CD14-positive monocyte (primary cell): Measurements from ENCODE around the gene CALHM2. TPM values are rescaled to one million over a fixed set of nuclear protein-coding genes. Genes with fewer than 3 reads are reported as not detected.

ENCODE experiments used
- DNase-seq, 3 donors: peaks; one replicate each; pipeline ENCODE4 v3.0.0-alpha.2; 2011 to 2022
- H2AFZ ChIP-seq: 2 replicates; pipeline ENCODE4 v1.6.0; 2012; ENCODE audit warnings: mild to moderate bottlenecking, low read depth, low read length, inconsistent platforms; ENCODE audit not compliant: insufficient read depth, poor library complexity, severe bottlenecking
- H3K27ac ChIP-seq, 2 donors: 1 replicate in 1 of 2; 2 replicates in 1 of 2; pipeline ENCODE4 v1.5.1; 2012 to 2013; ENCODE audit warnings: low read length in 2 of 2, control low read depth in 1 of 2, inconsistent platforms in 1 of 2, low read depth in 1 of 2, mild to moderate bottlenecking in 1 of 2
- H3K27me3 ChIP-seq, 2 donors: one replicate each; pipeline versions ENCODE4 v1.6.0 to v1.6.1; 2011 to 2013; ENCODE audit warnings: low read length in 2 of 2; ENCODE audit not compliant: control insufficient read depth in 2 of 2, insufficient read depth in 2 of 2
- H3K36me3 ChIP-seq, 2 donors: replicated peaks in 1 of 2; 1 replicate in 1 of 2; 2 replicates in 1 of 2; pipeline versions ENCODE4 v1.5.1 to v1.6.1; 2012 to 2013; ENCODE audit warnings: low read length in 2 of 2, control low read depth in 1 of 2, inconsistent platforms in 1 of 2, mild to moderate bottlenecking in 1 of 2; ENCODE audit not compliant: insufficient read depth in 2 of 2, control insufficient read depth in 1 of 2
- H3K4me1 ChIP-seq, 2 donors: 1 replicate in 1 of 2; 2 replicates in 1 of 2; pipeline versions ENCODE4 v1.5.1 to v1.6.1; 2012 to 2013; ENCODE audit warnings: low read length in 2 of 2, control low read depth in 1 of 2, inconsistent platforms in 1 of 2, mild to moderate bottlenecking in 1 of 2, moderate library complexity in 1 of 2; ENCODE audit not compliant: insufficient read depth in 2 of 2, control insufficient read depth in 1 of 2
- H3K4me2 ChIP-seq: replicated peaks from 2 replicates; pipeline ENCODE3; 2012; ENCODE audit warnings: low read length, moderate library complexity, mild to moderate bottlenecking; ENCODE audit not compliant: poor library complexity, severe bottlenecking; ENCODE audit errors: extremely low read depth
- H3K4me3 ChIP-seq, 3 experiments: fragments of 200-600 bp in 1 of 3; sonication (generic) in 1 of 3; replicated peaks in 1 of 3; 1 replicate in 2 of 3; 2 replicates in 1 of 3; pipeline ENCODE4 v1.5.1; 2011 to 2013; ENCODE audit warnings: low read length in 3 of 3, mild to moderate bottlenecking in 3 of 3, control low read depth in 2 of 3, low read depth in 2 of 3, inconsistent platforms in 1 of 3, moderate library complexity in 1 of 3
- H3K79me2 ChIP-seq: 2 replicates; pipeline ENCODE4 v1.6.0; 2012; ENCODE audit warnings: mild to moderate bottlenecking, control low read depth, inconsistent platforms, low read length, moderate library complexity; ENCODE audit not compliant: insufficient read depth
- H3K9ac ChIP-seq: 2 replicates; pipeline ENCODE4 v1.6.0; 2017; ENCODE audit warnings: low read length, mild to moderate bottlenecking; ENCODE audit not compliant: insufficient read depth, poor library complexity, severe bottlenecking
- H3K9me3 ChIP-seq, 2 donors: replicated peaks in 1 of 2; 1 replicate in 1 of 2; 2 replicates in 1 of 2; pipeline versions ENCODE4 v1.5.1 to v1.6.1; 2012 to 2013; ENCODE audit warnings: low read length in 2 of 2, control low read depth in 1 of 2; ENCODE audit not compliant: control insufficient read depth in 1 of 2, insufficient read depth in 1 of 2
- H4K20me1 ChIP-seq: 2 replicates; pipeline ENCODE4 v1.6.0; 2012; ENCODE audit warnings: mild to moderate bottlenecking, low read length, control low read depth, moderate library complexity; ENCODE audit not compliant: insufficient read depth
- H3K27ac Mint-ChIP-seq, 7 donors: one replicate each; pipeline ENCODE4 v1.8.0; 2020; ENCODE audit warnings: mild to moderate bottlenecking in 7 of 7, mixed read lengths in 7 of 7, moderate library complexity in 6 of 7, inconsistent platforms in 2 of 7
- H3K27me3 Mint-ChIP-seq, 3 donors: one replicate each; pipeline ENCODE4 v1.8.0; 2021 to 2022; ENCODE audit warnings: low read depth in 3 of 3, mild to moderate bottlenecking in 3 of 3, mixed read lengths in 3 of 3, moderate library complexity in 3 of 3, inconsistent platforms in 1 of 3
- H3K36me3 Mint-ChIP-seq, 2 donors: one replicate each; pipeline ENCODE4 v1.8.0; 2020; ENCODE audit warnings: mixed read lengths in 2 of 2, inconsistent platforms in 1 of 2, mild to moderate bottlenecking in 1 of 2
- H3K4me1 Mint-ChIP-seq: one replicate; pipeline ENCODE4 v1.8.0; 2020; ENCODE audit warnings: mild to moderate bottlenecking, mixed read lengths
- H3K4me3 Mint-ChIP-seq, 2 donors: one replicate each; pipeline ENCODE4 v1.8.0; 2020; ENCODE audit warnings: mild to moderate bottlenecking in 2 of 2, mixed read lengths in 2 of 2, moderate library complexity in 1 of 2
- H3K9me3 Mint-ChIP-seq, 7 donors: one replicate each; pipeline ENCODE4 v1.8.0; 2020 to 2022; ENCODE audit warnings: mixed read lengths in 7 of 7, mild to moderate bottlenecking in 6 of 7, moderate library complexity in 6 of 7, inconsistent platforms in 2 of 7
- CTCF ChIP-seq: fragments of 200-600 bp; IDR thresholded peaks from one replicate; pipeline ENCODE4 v1.8.0; 2022; ENCODE audit warnings: antibody characterized with exemption, mild to moderate bottlenecking
- WGBS: methylation state at CpG from one replicate; pipeline ENCODE4 v1.1.5; 2013; ENCODE audit warnings: missing lambda C conversion rate; ENCODE audit not compliant: insufficient coverage; 5-methylcytosine and 5-hydroxymethylcytosine counted together
- intact Hi-C, 2 donors: fragments of 100-400 bp; cut with micrococcal nuclease; formaldehyde crosslinking; loops; one replicate each; pipeline versions ENCODE4 v1.15.0 to v1.15.1; 2023
- polyA plus RNA-seq, 3 donors: library from polyadenylated mRNA; depleted of rRNA in 1 of 3; unstranded in 2 of 3; stranded (reverse) in 1 of 3; fragments of 300-500 nt in 2 of 3; fragments of >200 nt in 1 of 3; fragmentation: Illumina TruSeq in 2 of 3; gene quantifications; 1 replicate in 2 of 3; 2 replicates in 1 of 3; pipeline ENCODE4 v1.2.3, GENCODE V29; 2012 to 2021

CALHM2 gene
- polyA plus RNA-seq, 3 donors: 48.4 to 80.7 (median 66.5) TPM

- no peak for DNase-seq
- Histone ChIP-seq H3K4me2 (no peak overlapping the region), H3K9me3 (no peaks in the 10 kb centered on the region), H3K4me1 (peaks cover 43 to 53% of the 10 kb centered on the region in 2 donors), H4K20me1 (peaks cover 18% of the 10 kb centered on the region), H3K36me3 (peaks cover 13 to 19% of the 10 kb centered on the region in 2 donors), H3K79me2 (peaks cover 32% of the 10 kb centered on the region), H3K9ac (no peak overlapping the region), H2AFZ (peak overlapping the region; percentile 5), H3K27ac (no peak overlapping the region), H3K4me3 (no peak overlapping the region), H3K27me3 (no peaks in the 10 kb centered on the region)
- Mint-ChIP-seq H3K4me1 (peaks cover 49% of the 10 kb centered on the region), H3K27ac (no peak overlapping the region), H3K9me3 (no peaks in the 10 kb centered on the region), H3K36me3 (peaks cover 16 to 20% of the 10 kb centered on the region in 2 donors), H3K4me3 (no peak overlapping the region), H3K27me3 (peaks cover 1 to 7% (median 6%) of the 10 kb centered on the region in 3 donors)
- TF ChIP-seq CTCF: no peak
- WGBS: no CpG with 5 or more reads among the region's 4 CpGs
- intact Hi-C loops: loop anchor here in 1 of 2 donors (5.0 kb wide), 1 partner anchor 33 kb away; no protein-coding TSS in a partner anchor
Observed at GRCh38 chr10:103454026-103454425, 1.9 kb upstream of the CALHM2 start.

GRCh38 chr10:103452506-103453230, 498 bp upstream of the CALHM2 start:
- Mint-ChIP-seq H3K4me1 (peaks cover 58% of the 10 kb centered on the region), H3K36me3 (peaks cover 27 to 34% of the 10 kb centered on the region in 2 donors), H3K27ac (peak overlapping the region in 5 of 7 donors; percentile 23 to 91 (median 82)), H3K27me3 (peaks cover 1 to 7% (median 6%) of the 10 kb centered on the region in 3 donors), H3K9me3 (no peaks in the 10 kb centered on the region), H3K4me3 (peak overlapping the region; percentile 93 to 98)
- no peaks in the 10 kb centered on the region for H3K27me3 ChIP-seq
- peaks cover 43% of the 10 kb centered on the region for H3K79me2 ChIP-seq
- H3K36me3 ChIP-seq: peaks cover 23 to 32% of the 10 kb centered on the region in 2 donors
- no peak for DNase-seq
- WGBS: 38% methylated on average over 23 of the region's 27 CpGs
- H3K9ac ChIP-seq: peak overlapping the region; percentile 72
- H3K4me1 ChIP-seq: peaks cover 43 to 57% of the 10 kb centered on the region in 2 donors
- TF ChIP-seq CTCF: no peak
- intact Hi-C loops: loop anchor here in 1 of 2 donors (5.0 kb wide), 1 partner anchor 35 kb away; no protein-coding TSS in a partner anchor
- peaks cover 32% of the 10 kb centered on the region for H4K20me1 ChIP-seq
- H3K4me3 ChIP-seq: peak overlapping the region; percentile 73 to 96 (median 94)
- H3K9me3 ChIP-seq: no peaks in the 10 kb centered on the region
- peak overlapping the region in 1 of 2 donors; percentile 77 for H3K27ac ChIP-seq
- H2AFZ ChIP-seq: peak overlapping the region; percentile 95
- peak overlapping the region; percentile 93 for H3K4me2 ChIP-seq
